Measurements from ENCODE around the gene MAML2.

DNA sequence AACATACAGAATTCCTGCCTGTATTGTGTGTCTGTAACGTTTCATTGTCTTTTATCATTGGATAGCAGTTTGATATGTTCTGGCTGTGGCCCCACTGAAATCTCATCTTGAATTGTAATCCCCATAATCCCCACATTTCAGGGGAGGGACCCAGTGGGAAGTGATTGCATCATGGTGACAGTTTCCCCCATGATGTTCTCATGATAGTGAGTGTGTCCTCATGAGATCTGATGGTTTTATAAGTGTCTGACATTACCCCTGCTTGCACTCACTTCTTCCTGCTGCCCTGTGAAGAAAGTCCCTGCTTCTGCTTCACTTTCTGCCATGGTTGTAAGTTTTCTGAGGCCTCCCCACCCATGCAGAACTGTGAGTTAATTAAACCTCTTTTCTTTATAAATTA is 399.4 kb downstream of the MAML2 start:
- TF ChIP-seq, protein P1, sequence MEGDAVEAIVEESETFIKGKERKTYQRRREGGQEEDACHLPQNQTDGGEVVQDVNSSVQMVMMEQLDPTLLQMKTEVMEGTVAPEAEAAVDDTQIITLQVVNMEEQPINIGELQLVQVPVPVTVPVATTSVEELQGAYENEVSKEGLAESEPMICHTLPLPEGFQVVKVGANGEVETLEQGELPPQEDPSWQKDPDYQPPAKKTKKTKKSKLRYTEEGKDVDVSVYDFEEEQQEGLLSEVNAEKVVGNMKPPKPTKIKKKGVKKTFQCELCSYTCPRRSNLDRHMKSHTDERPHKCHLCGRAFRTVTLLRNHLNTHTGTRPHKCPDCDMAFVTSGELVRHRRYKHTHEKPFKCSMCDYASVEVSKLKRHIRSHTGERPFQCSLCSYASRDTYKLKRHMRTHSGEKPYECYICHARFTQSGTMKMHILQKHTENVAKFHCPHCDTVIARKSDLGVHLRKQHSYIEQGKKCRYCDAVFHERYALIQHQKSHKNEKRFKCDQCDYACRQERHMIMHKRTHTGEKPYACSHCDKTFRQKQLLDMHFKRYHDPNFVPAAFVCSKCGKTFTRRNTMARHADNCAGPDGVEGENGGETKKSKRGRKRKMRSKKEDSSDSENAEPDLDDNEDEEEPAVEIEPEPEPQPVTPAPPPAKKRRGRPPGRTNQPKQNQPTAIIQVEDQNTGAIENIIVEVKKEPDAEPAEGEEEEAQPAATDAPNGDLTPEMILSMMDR (conservative IDR thresholded peaks at IDR 0.05; ENCODE audit: low read depth in 2 of 2), result no peak
- no peak for TF ChIP-seq EZH2 (IDR thresholded peaks at IDR 0.05; ENCODE audit: low read depth, unreplicated experiment)
- TF ChIP-seq NANOG (IDR thresholded peaks at IDR 0.05; ENCODE audit: borderline replicate concordance), result no peak
- no peak for TF ChIP-seq POLR2AphosphoS5 (IDR thresholded peaks at IDR 0.05; ENCODE audit: low read depth)
- TF ChIP-seq JUNB (IDR thresholded peaks at IDR 0.05; ENCODE audit: unreplicated experiment), result no peak
- no peak for TF ChIP-seq CREB1 (CRISPR knock-in tag; IDR thresholded peaks at IDR 0.05; ENCODE audit: low read depth)
- no peak for TF ChIP-seq EZH2phosphoT487 (IDR thresholded peaks at IDR 0.05; ENCODE audit: unreplicated experiment)
- TF ChIP-seq, protein P2, sequence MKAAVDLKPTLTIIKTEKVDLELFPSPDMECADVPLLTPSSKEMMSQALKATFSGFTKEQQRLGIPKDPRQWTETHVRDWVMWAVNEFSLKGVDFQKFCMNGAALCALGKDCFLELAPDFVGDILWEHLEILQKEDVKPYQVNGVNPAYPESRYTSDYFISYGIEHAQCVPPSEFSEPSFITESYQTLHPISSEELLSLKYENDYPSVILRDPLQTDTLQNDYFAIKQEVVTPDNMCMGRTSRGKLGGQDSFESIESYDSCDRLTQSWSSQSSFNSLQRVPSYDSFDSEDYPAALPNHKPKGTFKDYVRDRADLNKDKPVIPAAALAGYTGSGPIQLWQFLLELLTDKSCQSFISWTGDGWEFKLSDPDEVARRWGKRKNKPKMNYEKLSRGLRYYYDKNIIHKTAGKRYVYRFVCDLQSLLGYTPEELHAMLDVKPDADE (IDR thresholded peaks at IDR 0.05), result no peak
- TF ChIP-seq, protein P3, sequence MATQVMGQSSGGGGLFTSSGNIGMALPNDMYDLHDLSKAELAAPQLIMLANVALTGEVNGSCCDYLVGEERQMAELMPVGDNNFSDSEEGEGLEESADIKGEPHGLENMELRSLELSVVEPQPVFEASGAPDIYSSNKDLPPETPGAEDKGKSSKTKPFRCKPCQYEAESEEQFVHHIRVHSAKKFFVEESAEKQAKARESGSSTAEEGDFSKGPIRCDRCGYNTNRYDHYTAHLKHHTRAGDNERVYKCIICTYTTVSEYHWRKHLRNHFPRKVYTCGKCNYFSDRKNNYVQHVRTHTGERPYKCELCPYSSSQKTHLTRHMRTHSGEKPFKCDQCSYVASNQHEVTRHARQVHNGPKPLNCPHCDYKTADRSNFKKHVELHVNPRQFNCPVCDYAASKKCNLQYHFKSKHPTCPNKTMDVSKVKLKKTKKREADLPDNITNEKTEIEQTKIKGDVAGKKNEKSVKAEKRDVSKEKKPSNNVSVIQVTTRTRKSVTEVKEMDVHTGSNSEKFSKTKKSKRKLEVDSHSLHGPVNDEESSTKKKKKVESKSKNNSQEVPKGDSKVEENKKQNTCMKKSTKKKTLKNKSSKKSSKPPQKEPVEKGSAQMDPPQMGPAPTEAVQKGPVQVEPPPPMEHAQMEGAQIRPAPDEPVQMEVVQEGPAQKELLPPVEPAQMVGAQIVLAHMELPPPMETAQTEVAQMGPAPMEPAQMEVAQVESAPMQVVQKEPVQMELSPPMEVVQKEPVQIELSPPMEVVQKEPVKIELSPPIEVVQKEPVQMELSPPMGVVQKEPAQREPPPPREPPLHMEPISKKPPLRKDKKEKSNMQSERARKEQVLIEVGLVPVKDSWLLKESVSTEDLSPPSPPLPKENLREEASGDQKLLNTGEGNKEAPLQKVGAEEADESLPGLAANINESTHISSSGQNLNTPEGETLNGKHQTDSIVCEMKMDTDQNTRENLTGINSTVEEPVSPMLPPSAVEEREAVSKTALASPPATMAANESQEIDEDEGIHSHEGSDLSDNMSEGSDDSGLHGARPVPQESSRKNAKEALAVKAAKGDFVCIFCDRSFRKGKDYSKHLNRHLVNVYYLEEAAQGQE (IDR thresholded peaks at IDR 0.05; ENCODE audit: unreplicated experiment), result no peak
- TF ChIP-seq, protein P4, sequence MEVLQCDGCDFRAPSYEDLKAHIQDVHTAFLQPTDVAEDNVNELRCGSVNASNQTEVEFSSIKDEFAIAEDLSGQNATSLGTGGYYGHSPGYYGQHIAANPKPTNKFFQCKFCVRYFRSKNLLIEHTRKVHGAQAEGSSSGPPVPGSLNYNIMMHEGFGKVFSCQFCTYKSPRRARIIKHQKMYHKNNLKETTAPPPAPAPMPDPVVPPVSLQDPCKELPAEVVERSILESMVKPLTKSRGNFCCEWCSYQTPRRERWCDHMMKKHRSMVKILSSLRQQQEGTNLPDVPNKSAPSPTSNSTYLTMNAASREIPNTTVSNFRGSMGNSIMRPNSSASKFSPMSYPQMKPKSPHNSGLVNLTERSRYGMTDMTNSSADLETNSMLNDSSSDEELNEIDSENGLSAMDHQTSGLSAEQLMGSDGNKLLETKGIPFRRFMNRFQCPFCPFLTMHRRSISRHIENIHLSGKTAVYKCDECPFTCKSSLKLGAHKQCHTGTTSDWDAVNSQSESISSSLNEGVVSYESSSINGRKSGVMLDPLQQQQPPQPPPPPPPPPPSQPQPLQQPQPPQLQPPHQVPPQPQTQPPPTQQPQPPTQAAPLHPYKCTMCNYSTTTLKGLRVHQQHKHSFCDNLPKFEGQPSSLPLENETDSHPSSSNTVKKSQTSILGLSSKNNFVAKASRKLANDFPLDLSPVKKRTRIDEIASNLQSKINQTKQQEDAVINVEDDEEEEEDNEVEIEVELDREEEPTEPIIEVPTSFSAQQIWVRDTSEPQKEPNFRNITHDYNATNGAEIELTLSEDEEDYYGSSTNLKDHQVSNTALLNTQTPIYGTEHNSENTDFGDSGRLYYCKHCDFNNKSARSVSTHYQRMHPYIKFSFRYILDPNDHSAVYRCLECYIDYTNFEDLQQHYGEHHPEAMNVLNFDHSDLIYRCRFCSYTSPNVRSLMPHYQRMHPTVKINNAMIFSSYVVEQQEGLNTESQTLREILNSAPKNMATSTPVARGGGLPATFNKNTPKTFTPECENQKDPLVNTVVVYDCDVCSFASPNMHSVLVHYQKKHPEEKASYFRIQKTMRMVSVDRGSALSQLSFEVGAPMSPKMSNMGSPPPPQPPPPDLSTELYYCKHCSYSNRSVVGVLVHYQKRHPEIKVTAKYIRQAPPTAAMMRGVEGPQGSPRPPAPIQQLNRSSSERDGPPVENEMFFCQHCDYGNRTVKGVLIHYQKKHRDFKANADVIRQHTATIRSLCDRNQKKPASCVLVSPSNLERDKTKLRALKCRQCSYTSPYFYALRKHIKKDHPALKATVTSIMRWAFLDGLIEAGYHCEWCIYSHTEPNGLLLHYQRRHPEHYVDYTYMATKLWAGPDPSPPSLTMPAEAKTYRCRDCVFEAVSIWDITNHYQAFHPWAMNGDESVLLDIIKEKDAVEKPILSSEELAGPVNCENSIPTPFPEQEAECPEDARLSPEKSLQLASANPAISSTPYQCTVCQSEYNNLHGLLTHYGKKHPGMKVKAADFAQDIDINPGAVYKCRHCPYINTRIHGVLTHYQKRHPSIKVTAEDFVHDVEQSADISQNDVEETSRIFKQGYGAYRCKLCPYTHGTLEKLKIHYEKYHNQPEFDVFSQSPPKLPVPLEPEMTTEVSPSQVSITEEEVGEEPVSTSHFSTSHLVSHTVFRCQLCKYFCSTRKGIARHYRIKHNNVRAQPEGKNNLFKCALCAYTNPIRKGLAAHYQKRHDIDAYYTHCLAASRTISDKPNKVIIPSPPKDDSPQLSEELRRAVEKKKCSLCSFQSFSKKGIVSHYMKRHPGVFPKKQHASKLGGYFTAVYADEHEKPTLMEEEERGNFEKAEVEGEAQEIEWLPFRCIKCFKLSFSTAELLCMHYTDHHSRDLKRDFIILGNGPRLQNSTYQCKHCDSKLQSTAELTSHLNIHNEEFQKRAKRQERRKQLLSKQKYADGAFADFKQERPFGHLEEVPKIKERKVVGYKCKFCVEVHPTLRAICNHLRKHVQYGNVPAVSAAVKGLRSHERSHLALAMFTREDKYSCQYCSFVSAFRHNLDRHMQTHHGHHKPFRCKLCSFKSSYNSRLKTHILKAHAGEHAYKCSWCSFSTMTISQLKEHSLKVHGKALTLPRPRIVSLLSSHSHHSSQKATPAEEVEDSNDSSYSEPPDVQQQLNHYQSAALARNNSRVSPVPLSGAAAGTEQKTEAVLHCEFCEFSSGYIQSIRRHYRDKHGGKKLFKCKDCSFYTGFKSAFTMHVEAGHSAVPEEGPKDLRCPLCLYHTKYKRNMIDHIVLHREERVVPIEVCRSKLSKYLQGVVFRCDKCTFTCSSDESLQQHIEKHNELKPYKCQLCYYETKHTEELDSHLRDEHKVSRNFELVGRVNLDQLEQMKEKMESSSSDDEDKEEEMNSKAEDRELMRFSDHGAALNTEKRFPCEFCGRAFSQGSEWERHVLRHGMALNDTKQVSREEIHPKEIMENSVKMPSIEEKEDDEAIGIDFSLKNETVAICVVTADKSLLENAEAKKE (CRISPR knock-in tag; IDR thresholded peaks at IDR 0.05), result no peak

Data from GM23338 (cell line).